IMR-90 (cell line): ENCODE measurements around the gene RRP1. TPM values are rescaled to one million over a fixed set of nuclear protein-coding genes. Genes with fewer than 3 reads are reported as not detected.

Experiments
- ATAC-seq: fragments of 200-7000 bp; cut with Tn5 transposase; 2 replicates; pipeline ENCODE4 v1.9.1; 2020; ENCODE audit warnings: low read depth, mild to moderate bottlenecking, moderate library complexity
- BruUV-seq: library from RNA; stranded (reverse); fragments of 400-500 nt; replicated peaks from 2 replicates; lab custom pipeline; 2021; lab: Mats Ljungman, UMichigan
- CTCF ChIA-PET: fragments of 300-600 bp; formaldehyde crosslinking; extraction: SDS; loops from one replicate; lab custom pipeline; 2021; ENCODE audit warnings: antibody characterized with exemption; lab: Yijun Ruan, JAX
- POLR2A ChIA-PET: fragments of 300-600 bp; sonication (Branson Sonifier 250); formaldehyde crosslinking; loops from one replicate; lab custom pipeline; 2022; ENCODE audit warnings: antibody characterized with exemption; ENCODE audit not compliant: unreplicated experiment; lab: Charles Lee
- DNase-seq: peaks from one replicate; pipeline ENCODE4 v3.0.0; 2013
- H2AFZ ChIP-seq: replicated peaks from 2 replicates; pipeline ENCODE3; 2013; ENCODE audit warnings: low read length, mild to moderate bottlenecking; ENCODE audit not compliant: poor library complexity
- H2AK5ac ChIP-seq: 2 replicates; pipeline ENCODE4 v1.6.1; 2013; ENCODE audit warnings: low read depth, low read length, inconsistent platforms
- H2AK9ac ChIP-seq: replicated peaks from 2 replicates; pipeline ENCODE3; 2013; ENCODE audit warnings: mild to moderate bottlenecking, low read depth, low read length, moderate library complexity; ENCODE audit not compliant: poor library complexity
- H2BK120ac ChIP-seq: 2 replicates; pipeline ENCODE4 v1.6.1; 2013; ENCODE audit warnings: low read depth, low read length, inconsistent platforms
- H2BK15ac ChIP-seq: 3 replicates; pipeline ENCODE4 v1.6.1; 2013; ENCODE audit warnings: low read depth, low read length, inconsistent platforms
- H2BK20ac ChIP-seq: 2 replicates; pipeline ENCODE4 v1.6.1; 2013; ENCODE audit warnings: low read depth, mild to moderate bottlenecking, inconsistent platforms, low read length, moderate library complexity
- H2BK5ac ChIP-seq: 2 replicates; pipeline ENCODE4 v1.6.1; 2013; ENCODE audit warnings: mild to moderate bottlenecking, low read depth, low read length, inconsistent platforms; ENCODE audit not compliant: poor library complexity, severe bottlenecking
- H3K14ac ChIP-seq: replicated peaks from 2 replicates; pipeline ENCODE4 v1.6.1; 2013; ENCODE audit warnings: low read depth, low read length, inconsistent platforms
- H3K18ac ChIP-seq: 2 replicates; pipeline ENCODE4 v1.6.1; 2013; ENCODE audit warnings: low read depth, low read length, control low read depth
- H3K23ac ChIP-seq: 2 replicates; pipeline ENCODE4 v1.6.1; 2013; ENCODE audit warnings: low read depth, low read length, inconsistent platforms
- H3K27ac ChIP-seq: 2 replicates; pipeline ENCODE4 v1.5.1; 2013; ENCODE audit warnings: mild to moderate bottlenecking, control low read depth, low read length; ENCODE audit not compliant: insufficient read depth
- H3K27me3 ChIP-seq: 2 replicates; pipeline ENCODE4 v1.6.1; 2013; ENCODE audit warnings: low read length; ENCODE audit not compliant: control insufficient read depth, insufficient read depth
- H3K36me3 ChIP-seq: 2 replicates; pipeline ENCODE4 v1.6.1; 2013; ENCODE audit warnings: low read length, mixed read lengths; ENCODE audit not compliant: control insufficient read depth, insufficient read depth
- H3K4ac ChIP-seq: 2 replicates; pipeline ENCODE4 v1.6.1; 2013; ENCODE audit warnings: low read depth, low read length, inconsistent platforms
- H3K4me1 ChIP-seq: 2 replicates; pipeline ENCODE4 v1.6.1; 2013; ENCODE audit warnings: low read length, mixed read lengths; ENCODE audit not compliant: control insufficient read depth, insufficient read depth
- H3K4me2 ChIP-seq: 2 replicates; pipeline ENCODE4 v1.6.1; 2013; ENCODE audit warnings: low read depth, mild to moderate bottlenecking, control low read depth, low read length, moderate library complexity
- H3K4me3 ChIP-seq: 2 replicates; pipeline ENCODE4 v1.5.1; 2013; ENCODE audit warnings: low read depth, mild to moderate bottlenecking, control low read depth, low read length, moderate library complexity; ENCODE audit not compliant: insufficient read depth
- H3K56ac ChIP-seq: 2 replicates; pipeline ENCODE4 v1.6.1; 2013; ENCODE audit warnings: low read length, inconsistent platforms; ENCODE audit not compliant: insufficient read depth; ENCODE audit errors: extremely low read depth
- H3K79me1 ChIP-seq, 2 experiments: 2 replicates each; pipeline ENCODE4 v1.6.1; 2013; ENCODE audit warnings: low read length in 2 of 2, inconsistent platforms in 1 of 2, low read depth in 1 of 2
- H3K9ac ChIP-seq: 2 replicates; pipeline ENCODE4 v1.6.1; 2013; ENCODE audit warnings: low read depth, low read length, control low read depth
- H3K9me1 ChIP-seq: 2 replicates; pipeline ENCODE4 v1.6.1; 2013; ENCODE audit warnings: low read length, inconsistent platforms; ENCODE audit not compliant: insufficient read depth
- H3K9me3 ChIP-seq: 2 replicates; pipeline ENCODE4 v1.6.1; 2013; ENCODE audit warnings: low read length; ENCODE audit not compliant: control insufficient read depth, insufficient read depth
- H4K20me1 ChIP-seq: 2 replicates; pipeline ENCODE4 v1.6.1; 2013; ENCODE audit warnings: low read length, inconsistent platforms; ENCODE audit not compliant: insufficient read depth
- H4K5ac ChIP-seq: 2 replicates; pipeline ENCODE4 v1.6.1; 2013; ENCODE audit warnings: mild to moderate bottlenecking, low read depth, low read length, control low read depth
- H4K8ac ChIP-seq, 2 experiments: 2 replicates each; pipeline ENCODE4 v1.6.1; 2013; ENCODE audit warnings: low read depth in 2 of 2, low read length in 2 of 2, control low read depth in 1 of 2, inconsistent platforms in 1 of 2
- H4K91ac ChIP-seq: 2 replicates; pipeline ENCODE4 v1.6.1; 2013; ENCODE audit warnings: low read depth, low read length, inconsistent platforms; ENCODE audit not compliant: insufficient read depth
- CEBPB ChIP-seq: IDR thresholded peaks from 2 replicates; pipeline ENCODE4 v1.6.1; 2012; ENCODE audit warnings: low read depth, low read length, improper control_type of control experiment
- ELK1 ChIP-seq: fragments of 150-350 bp; IDR thresholded peaks from 2 replicates; pipeline ENCODE4 v1.6.1; 2016; ENCODE audit warnings: low read depth, mild to moderate bottlenecking, low read length, moderate library complexity, borderline replicate concordance
- FOS ChIP-seq: fragments of 150-350 bp; IDR thresholded peaks from 2 replicates; pipeline ENCODE4 v1.6.1; 2016; ENCODE audit warnings: low read depth, low read length
- MAFK ChIP-seq: IDR thresholded peaks from 2 replicates; pipeline ENCODE4 v1.6.1; 2012; ENCODE audit warnings: low read depth, low read length, improper control_type of control experiment
- MAZ ChIP-seq: IDR thresholded peaks from 2 replicates; pipeline ENCODE4 v1.6.1; 2012; ENCODE audit warnings: low read depth, mild to moderate bottlenecking, low read length, improper control_type of control experiment, moderate library complexity, borderline replicate concordance
- MXI1 ChIP-seq: IDR thresholded peaks from 2 replicates; pipeline ENCODE4 v1.6.1; 2012; ENCODE audit warnings: low read depth, mild to moderate bottlenecking, low read length, moderate library complexity, borderline replicate concordance
- NFE2L2 ChIP-seq: fragments of 150-350 bp; IDR thresholded peaks from 2 replicates; pipeline ENCODE4 v1.6.1; 2016; ENCODE audit warnings: low read depth, mild to moderate bottlenecking, low read length
- POLR2A ChIP-seq: IDR thresholded peaks from 2 replicates; pipeline ENCODE4 v1.6.1; 2012; ENCODE audit warnings: mild to moderate bottlenecking, low read depth, low read length
- RAD21 ChIP-seq: IDR thresholded peaks from 2 replicates; pipeline ENCODE4 v1.6.1; 2012; ENCODE audit warnings: low read length, improper control_type of control experiment
- RCOR1 ChIP-seq: IDR thresholded peaks from 2 replicates; pipeline ENCODE4 v1.6.1; 2012; ENCODE audit warnings: mild to moderate bottlenecking, low read length, improper control_type of control experiment; ENCODE audit not compliant: insufficient replicate concordance
- SMC3 ChIP-seq: fragments of 150-350 bp; IDR thresholded peaks from 2 replicates; pipeline ENCODE4 v1.6.1; 2016; ENCODE audit warnings: low read depth, mild to moderate bottlenecking, antibody characterized with exemption, low read length, moderate library complexity
- WGBS, 2 experiments: methylation state at CpG; one replicate each; pipeline versions ENCODE4 v1.1.5 to v1.1.7; 2013; ENCODE audit warnings: missing lambda C conversion rate in 2 of 2; ENCODE audit not compliant: insufficient read length in 1 of 2; ENCODE audit errors: extremely low coverage in 2 of 2; 5-methylcytosine and 5-hydroxymethylcytosine counted together
- dilution Hi-C: fragments of 300-500 bp; cut with HindIII; formaldehyde crosslinking; loops from one replicate; pipeline ENCODE4 v1.14.3; 2018; ENCODE audit warnings: low sequenced_read_pairs; ENCODE audit not compliant: unreplicated experiment
- in situ Hi-C: fragments of 300-500 bp; cut with MboI; formaldehyde crosslinking; loops from 3 replicates; pipeline ENCODE4 v1.14.3; 2019; ENCODE audit warnings: low sequenced_read_pairs, inconsistent platforms, mixed read lengths
- intact Hi-C: fragments of 100-400 bp; cut with micrococcal nuclease; formaldehyde crosslinking; loops from 2 replicates; pipeline ENCODE4 v1.10.0; 2022
- polyA plus RNA-seq, 3 experiments: library from polyadenylated mRNA; depleted of rRNA; stranded (reverse); fragments of >200 nt; gene quantifications; 2 replicates each; pipeline ENCODE4 v1.2.3, GENCODE V29; 2012; ENCODE audit warnings: low replicate concordance in 1 of 3
- total RNA-seq: library from RNA; depleted of rRNA; stranded (reverse); fragments of >200 nt; gene quantifications from 2 replicates; pipeline ENCODE4 v1.2.3, GENCODE V29; 2012

The RRP1 gene
- total and polyA plus RNA-seq, 2 of the 4 experiments (the other 2 are of a cell fraction): 20.2 to 23.3 TPM

- H3K27me3 ChIP-seq: no peaks in the 10 kb centered on the region; the same call in 1 of the 2 replicates
- H2AK9ac ChIP-seq: peak overlapping the region; percentile 42
- TF ChIP-seq RCOR1 (no peak), MAZ (no peak), POLR2A (no peak), RAD21 (no peak), ELK1 (no peak), NFE2L2 (no peak), FOS (no peak), SMC3 (no peak), MAFK (no peak), MXI1 (no peak), CEBPB (no peak)
- no peak overlapping the region for H3K56ac ChIP-seq
- DNase-seq: no peak
- no peak overlapping the region for H3K4me3 ChIP-seq
- no peaks in the 10 kb centered on the region for H4K20me1 ChIP-seq
- no peaks in the 10 kb centered on the region for H3K36me3 ChIP-seq
- H2BK15ac ChIP-seq: no peak overlapping the region
- ChIA-PET POLR2A (no interaction called here), CTCF (no interaction called here)
- no peak overlapping the region for H4K8ac ChIP-seq
- no peak overlapping the region for H3K9ac ChIP-seq
- no peaks in the 10 kb centered on the region for H3K79me1 ChIP-seq
- H3K27ac ChIP-seq: no peak overlapping the region
- H3K4me2 ChIP-seq: no peak overlapping the region
- H2AK5ac ChIP-seq: no peak overlapping the region
- no peak overlapping the region for H3K14ac ChIP-seq
- no peak for ATAC-seq
- H3K4ac ChIP-seq: no peak overlapping the region
- H3K4me1 ChIP-seq: no peaks in the 10 kb centered on the region
- no peak overlapping the region for H3K18ac ChIP-seq
- no peak overlapping the region for H4K91ac ChIP-seq
- no peak overlapping the region for H4K5ac ChIP-seq
- no peak overlapping the region for H3K23ac ChIP-seq
- H2BK120ac ChIP-seq: no peak overlapping the region
- intact Hi-C loops: no loop called here
- in situ Hi-C loops: no loop called here
- H2BK5ac ChIP-seq: no peak overlapping the region
- no peak overlapping the region for H2BK20ac ChIP-seq
- H3K9me3 ChIP-seq: peaks cover 10% of the 10 kb centered on the region
- no TSS peak for BruUV-seq
- 92% methylated on average over 7 of the region's 29 CpGs; no CpG with 5 or more reads in 1 of the 2 experiments for WGBS, 2 experiments
- dilution Hi-C loops: no loop called here
- H3K9me1 ChIP-seq: no peaks in the 10 kb centered on the region
- H2AFZ ChIP-seq: no peak overlapping the region
Measured at GRCh38 chr21:43817157-43818086, 28.0 kb downstream of the RRP1 start.
